ENCODE measurements around the gene UQCRC1.

GRCh38 chr3:48621461-48621869 lies 12.0 kb upstream of the UQCRC1 start, which contains the start of gene TMEM89:
- no peak for TF ChIP-seq CTCF (IDR thresholded peaks at IDR 0.05 in 4 of 5, conservative IDR thresholded peaks at IDR 0.05 in 1 of 5)
- no peak for TF ChIP-seq POLR2A (IDR thresholded peaks at IDR 0.05)

Data from gastrocnemius medialis (tissue), 4 donors.